GM12878 (cell line): Measurements from ENCODE around the gene HSPBP1. TPM values are rescaled to one million over a fixed set of nuclear protein-coding genes. Genes with fewer than 3 reads are reported as not detected.

Experiments used
- BHLHE40 ChIP-seq, 2 experiments: fragments of 450-650 bp in 1 of 2; IDR thresholded peaks; 2 replicates each; pipeline ENCODE4 v1.6.1; 2011 to 2017; ENCODE audit warnings: low read depth in 2 of 2, borderline replicate concordance in 1 of 2, improper control_type of control experiment in 1 of 2, low read length in 1 of 2, mild to moderate bottlenecking in 1 of 2
- BMI1 ChIP-seq: fragments of 450-650 bp; IDR thresholded peaks from 2 replicates; pipeline ENCODE4 v1.6.1; 2016; ENCODE audit warnings: mild to moderate bottlenecking, moderate library complexity, borderline replicate concordance
- GABPA ChIP-seq: IDR thresholded peaks from 2 replicates; pipeline ENCODE4 v1.6.1; 2014; ENCODE audit warnings: antibody characterized with exemption, low read depth, mild to moderate bottlenecking, inconsistent platforms
- HDGF ChIP-seq: fragments of 450-650 bp; IDR thresholded peaks from 2 replicates; pipeline ENCODE4 v1.6.1; 2016; ENCODE audit warnings: antibody characterized with exemption
- MYC ChIP-seq: IDR thresholded peaks from 2 replicates; pipeline ENCODE4 v1.6.1; 2011; ENCODE audit warnings: mild to moderate bottlenecking, low read length, moderate library complexity, inconsistent platforms; ENCODE audit not compliant: insufficient read depth, insufficient replicate concordance, insufficient read length, severe bottlenecking
- NFYA ChIP-seq: IDR thresholded peaks from 2 replicates; pipeline ENCODE4 v1.6.1; 2011; ENCODE audit warnings: low read depth, mild to moderate bottlenecking, low read length, improper control_type of control experiment, borderline replicate concordance
- PAX5 ChIP-seq: IDR thresholded peaks from 2 replicates; pipeline ENCODE4 v1.6.1; 2011; ENCODE audit warnings: low read depth, low read length, borderline replicate concordance
- POLR2AphosphoS5 ChIP-seq: IDR thresholded peaks from 2 replicates; pipeline ENCODE4 v1.6.1; 2011; ENCODE audit warnings: mild to moderate bottlenecking, low read length, inconsistent platforms
- ZNF217 ChIP-seq: fragments of 450-650 bp; IDR thresholded peaks from 2 replicates; pipeline ENCODE4 v1.6.1; 2017; ENCODE audit warnings: antibody characterized with exemption, mild to moderate bottlenecking
- ZNF274 ChIP-seq: IDR thresholded peaks from one replicate; pipeline ENCODE4 v1.8.0; 2011; ENCODE audit not compliant: insufficient read length, insufficient read depth
- ZZZ3 ChIP-seq: IDR thresholded peaks from 2 replicates; pipeline ENCODE4 v1.6.1; 2011; ENCODE audit warnings: low read depth; ENCODE audit not compliant: control insufficient read depth, insufficient read length
- polyA plus RNA-seq, 11 experiments: library from polyadenylated mRNA; depleted of rRNA in 4 of 11; unstranded in 6 of 11; stranded (reverse) in 5 of 11; fragments of >200 nt; fragmentation: Nextera tagmentation in 4 of 11; fragmentation: Illumina TruSeq in 1 of 11; extraction: Ambion mirVana in 4 of 11; extraction: Trizol in 1 of 11; gene quantifications; 1 replicate in 1 of 11; 2 replicates in 10 of 11; pipeline versions ENCODE4 v1.2.1 to v1.2.3, GENCODE V29; 2011 to 2016; ENCODE audit warnings: inconsistent platforms in 2 of 11, missing spikeins in 2 of 11, low read depth in 1 of 11
- total RNA-seq, 4 experiments: library from RNA; depleted of rRNA in 3 of 4; stranded (reverse); fragments of >200 nt in 3 of 4; fragmentation: Illumina TruSeq in 1 of 4; extraction: Trizol in 1 of 4; gene quantifications; 2 replicates each; pipeline versions ENCODE4 v1.2.1 to v1.2.3, GENCODE V29; 2013 to 2021
- TF ChIP-seq, protein P1 (sequence below): fragments of 450-650 bp; formaldehyde crosslinking; IDR thresholded peaks from 2 replicates; pipeline ENCODE4 v1.4.0; 2022; ENCODE audit warnings: mild to moderate bottlenecking, moderate library complexity
- TF ChIP-seq, protein P2 (sequence below): fragments of 450-650 bp; IDR thresholded peaks from 2 replicates; pipeline ENCODE4 v1.6.1; 2017; ENCODE audit warnings: mild to moderate bottlenecking
- TF ChIP-seq, protein P3 (sequence below): fragments of 450-650 bp; formaldehyde crosslinking; IDR thresholded peaks from 2 replicates; pipeline ENCODE4 v1.4.0; 2020; ENCODE audit warnings: mild to moderate bottlenecking, moderate library complexity
- TF ChIP-seq, protein P4 (sequence below): IDR thresholded peaks from 2 replicates; pipeline ENCODE4 v1.6.1; 2012; ENCODE audit warnings: low read depth, low read length, improper control_type of control experiment

Gene HSPBP1
- total and polyA plus RNA-seq, 10 of the 15 experiments (the other 5 are each of a cell fraction or from before 2014, with no cell fraction given), result 0.18 to 83.3 (median 23.0) TPM

DNA sequence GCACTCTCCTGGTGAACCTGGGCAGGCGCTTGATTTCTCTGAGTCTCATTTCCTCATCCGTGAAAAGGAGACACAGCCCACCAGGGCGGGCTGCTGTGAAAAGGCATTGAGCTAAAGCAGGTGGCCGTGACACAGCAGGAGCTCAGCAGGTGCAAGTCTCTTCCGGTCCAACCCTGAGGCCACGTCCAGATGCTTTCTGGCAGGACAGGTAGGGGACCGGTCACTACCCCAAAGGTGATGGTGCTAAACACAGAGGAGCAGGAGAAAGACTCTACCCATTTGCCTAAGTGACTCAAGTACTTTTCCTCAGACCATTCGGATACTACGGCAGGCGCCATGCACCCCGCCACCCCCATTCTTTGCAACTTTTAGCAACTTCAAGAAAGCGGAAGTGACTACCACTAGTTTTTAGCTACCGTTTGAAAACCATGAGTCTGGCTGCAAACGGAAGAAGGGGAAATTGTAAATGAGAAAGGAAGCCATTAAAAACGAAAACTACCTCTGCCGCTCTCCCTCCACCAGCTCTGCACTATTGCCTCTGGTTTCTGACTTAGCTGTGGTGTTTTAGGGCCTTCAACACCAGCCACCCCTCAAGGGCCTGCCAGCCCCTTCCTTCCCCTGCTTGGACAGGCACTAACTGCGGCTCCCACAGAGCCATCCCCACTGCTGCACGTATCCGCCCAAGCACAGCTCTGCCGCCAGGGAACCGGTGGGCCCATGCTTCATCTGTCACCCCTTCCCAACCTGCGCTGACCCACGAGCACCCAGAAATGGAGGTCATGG lies 25.9 kb downstream of the HSPBP1 start (continued):
- TF ChIP-seq, protein P1, sequence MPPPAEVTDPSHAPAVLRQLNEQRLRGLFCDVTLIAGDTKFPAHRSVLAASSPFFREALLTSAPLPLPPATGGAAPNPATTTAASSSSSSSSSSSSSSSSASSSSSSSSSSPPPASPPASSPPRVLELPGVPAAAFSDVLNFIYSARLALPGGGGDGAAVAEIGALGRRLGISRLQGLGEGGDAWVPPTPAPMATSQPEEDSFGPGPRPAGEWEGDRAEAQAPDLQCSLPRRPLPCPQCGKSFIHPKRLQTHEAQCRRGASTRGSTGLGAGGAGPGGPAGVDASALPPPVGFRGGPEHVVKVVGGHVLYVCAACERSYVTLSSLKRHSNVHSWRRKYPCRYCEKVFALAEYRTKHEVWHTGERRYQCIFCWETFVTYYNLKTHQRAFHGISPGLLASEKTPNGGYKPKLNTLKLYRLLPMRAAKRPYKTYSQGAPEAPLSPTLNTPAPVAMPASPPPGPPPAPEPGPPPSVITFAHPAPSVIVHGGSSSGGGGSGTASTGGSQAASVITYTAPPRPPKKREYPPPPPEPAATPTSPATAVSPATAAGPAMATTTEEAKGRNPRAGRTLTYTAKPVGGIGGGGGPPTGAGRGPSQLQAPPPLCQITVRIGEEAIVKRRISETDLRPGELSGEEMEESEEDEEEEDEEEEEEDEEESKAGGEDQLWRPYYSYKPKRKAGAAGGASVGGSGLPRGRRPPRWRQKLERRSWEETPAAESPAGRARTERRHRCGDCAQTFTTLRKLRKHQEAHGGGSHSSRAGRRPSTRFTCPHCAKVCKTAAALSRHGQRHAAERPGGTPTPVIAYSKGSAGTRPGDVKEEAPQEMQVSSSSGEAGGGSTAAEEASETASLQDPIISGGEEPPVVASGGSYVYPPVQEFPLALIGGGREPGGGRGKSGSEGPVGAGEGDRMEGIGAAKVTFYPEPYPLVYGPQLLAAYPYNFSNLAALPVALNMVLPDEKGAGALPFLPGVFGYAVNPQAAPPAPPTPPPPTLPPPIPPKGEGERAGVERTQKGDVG (CRISPR knock-in tag), result no peak
- TF ChIP-seq NFYA (no peak), ZZZ3 (no peak), ZNF274 (no peak), POLR2AphosphoS5 (peak; percentile 37; the same call in 1 of the 2 replicates), MYC (no peak), HDGF (peak; percentile 65; the same call in 1 of the 2 replicates), BHLHE40 (IDR thresholded peaks at IDR 0.05; ENCODE audit: borderline replicate concordance in 1 of 2, low read depth in 2 of 2, low read length in 1 of 2) (peak in 1 of 2 experiments; percentile 40; a peak in 1 of 4 replicates), ZNF217 (no peak), BMI1 (no peak), PAX5 (peak; percentile 35; the same call in 1 of the 2 replicates), GABPA (no peak; the same call in 1 of the 2 replicates)
- TF ChIP-seq, protein P2, sequence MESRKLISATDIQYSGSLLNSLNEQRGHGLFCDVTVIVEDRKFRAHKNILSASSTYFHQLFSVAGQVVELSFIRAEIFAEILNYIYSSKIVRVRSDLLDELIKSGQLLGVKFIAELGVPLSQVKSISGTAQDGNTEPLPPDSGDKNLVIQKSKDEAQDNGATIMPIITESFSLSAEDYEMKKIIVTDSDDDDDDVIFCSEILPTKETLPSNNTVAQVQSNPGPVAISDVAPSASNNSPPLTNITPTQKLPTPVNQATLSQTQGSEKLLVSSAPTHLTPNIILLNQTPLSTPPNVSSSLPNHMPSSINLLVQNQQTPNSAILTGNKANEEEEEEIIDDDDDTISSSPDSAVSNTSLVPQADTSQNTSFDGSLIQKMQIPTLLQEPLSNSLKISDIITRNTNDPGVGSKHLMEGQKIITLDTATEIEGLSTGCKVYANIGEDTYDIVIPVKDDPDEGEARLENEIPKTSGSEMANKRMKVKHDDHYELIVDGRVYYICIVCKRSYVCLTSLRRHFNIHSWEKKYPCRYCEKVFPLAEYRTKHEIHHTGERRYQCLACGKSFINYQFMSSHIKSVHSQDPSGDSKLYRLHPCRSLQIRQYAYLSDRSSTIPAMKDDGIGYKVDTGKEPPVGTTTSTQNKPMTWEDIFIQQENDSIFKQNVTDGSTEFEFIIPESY, result no peak
- TF ChIP-seq, protein P3, sequence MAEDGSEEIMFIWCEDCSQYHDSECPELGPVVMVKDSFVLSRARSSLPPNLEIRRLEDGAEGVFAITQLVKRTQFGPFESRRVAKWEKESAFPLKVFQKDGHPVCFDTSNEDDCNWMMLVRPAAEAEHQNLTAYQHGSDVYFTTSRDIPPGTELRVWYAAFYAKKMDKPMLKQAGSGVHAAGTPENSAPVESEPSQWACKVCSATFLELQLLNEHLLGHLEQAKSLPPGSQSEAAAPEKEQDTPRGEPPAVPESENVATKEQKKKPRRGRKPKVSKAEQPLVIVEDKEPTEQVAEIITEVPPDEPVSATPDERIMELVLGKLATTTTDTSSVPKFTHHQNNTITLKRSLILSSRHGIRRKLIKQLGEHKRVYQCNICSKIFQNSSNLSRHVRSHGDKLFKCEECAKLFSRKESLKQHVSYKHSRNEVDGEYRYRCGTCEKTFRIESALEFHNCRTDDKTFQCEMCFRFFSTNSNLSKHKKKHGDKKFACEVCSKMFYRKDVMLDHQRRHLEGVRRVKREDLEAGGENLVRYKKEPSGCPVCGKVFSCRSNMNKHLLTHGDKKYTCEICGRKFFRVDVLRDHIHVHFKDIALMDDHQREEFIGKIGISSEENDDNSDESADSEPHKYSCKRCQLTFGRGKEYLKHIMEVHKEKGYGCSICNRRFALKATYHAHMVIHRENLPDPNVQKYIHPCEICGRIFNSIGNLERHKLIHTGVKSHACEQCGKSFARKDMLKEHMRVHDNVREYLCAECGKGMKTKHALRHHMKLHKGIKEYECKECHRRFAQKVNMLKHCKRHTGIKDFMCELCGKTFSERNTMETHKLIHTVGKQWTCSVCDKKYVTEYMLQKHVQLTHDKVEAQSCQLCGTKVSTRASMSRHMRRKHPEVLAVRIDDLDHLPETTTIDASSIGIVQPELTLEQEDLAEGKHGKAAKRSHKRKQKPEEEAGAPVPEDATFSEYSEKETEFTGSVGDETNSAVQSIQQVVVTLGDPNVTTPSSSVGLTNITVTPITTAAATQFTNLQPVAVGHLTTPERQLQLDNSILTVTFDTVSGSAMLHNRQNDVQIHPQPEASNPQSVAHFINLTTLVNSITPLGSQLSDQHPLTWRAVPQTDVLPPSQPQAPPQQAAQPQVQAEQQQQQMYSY (CRISPR knock-in tag), result no peak
- TF ChIP-seq, protein P4, sequence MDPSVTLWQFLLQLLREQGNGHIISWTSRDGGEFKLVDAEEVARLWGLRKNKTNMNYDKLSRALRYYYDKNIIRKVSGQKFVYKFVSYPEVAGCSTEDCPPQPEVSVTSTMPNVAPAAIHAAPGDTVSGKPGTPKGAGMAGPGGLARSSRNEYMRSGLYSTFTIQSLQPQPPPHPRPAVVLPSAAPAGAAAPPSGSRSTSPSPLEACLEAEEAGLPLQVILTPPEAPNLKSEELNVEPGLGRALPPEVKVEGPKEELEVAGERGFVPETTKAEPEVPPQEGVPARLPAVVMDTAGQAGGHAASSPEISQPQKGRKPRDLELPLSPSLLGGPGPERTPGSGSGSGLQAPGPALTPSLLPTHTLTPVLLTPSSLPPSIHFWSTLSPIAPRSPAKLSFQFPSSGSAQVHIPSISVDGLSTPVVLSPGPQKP, result peak; percentile 25; the same call in 1 of the 2 replicates
